Lower leg skin (tissue), 4 donors: Measurements from ENCODE around the gene SLC7A5. TPM values are rescaled to one million over a fixed set of nuclear protein-coding genes. Genes with fewer than 3 reads are reported as not detected.
"Not testable (repeated sequence)": the region's sequence is repeated elsewhere in the genome, so short reads cannot be mapped to it uniquely, and the experiment has no call there.

Experiments used
- DNase-seq, 2 donors: peaks; one replicate each; pipeline ENCODE4 v3.0.0-alpha.2; 2019; ENCODE audit warnings: low spot score in 2 of 2
- H3K4me3 ChIP-seq: fragments of 200-600 bp; sonication (generic); 2 replicates; pipeline ENCODE4 v1.5.1; 2017; ENCODE audit warnings: mild to moderate bottlenecking, low read depth; ENCODE audit not compliant: poor library complexity, severe bottlenecking
- CTCF ChIP-seq, 3 donors: fragments of 450-650 bp; IDR thresholded peaks; one replicate each; pipeline ENCODE4 v1.5.1; 2016; ENCODE audit warnings: antibody characterized with exemption in 3 of 3, mild to moderate bottlenecking in 3 of 3, moderate library complexity in 2 of 3
- POLR2A ChIP-seq, 2 donors: fragments of 450-650 bp; IDR thresholded peaks; one replicate each; pipeline ENCODE4 v1.6.1; 2016 to 2017; ENCODE audit warnings: antibody characterized with exemption in 2 of 2, mild to moderate bottlenecking in 1 of 2, moderate library complexity in 1 of 2
- WGBS, 2 donors: methylation state at CpG; one replicate each; pipeline ENCODE4 v1.1.5; 2018; 5-methylcytosine and 5-hydroxymethylcytosine counted together
- intact Hi-C: fragments of 100-400 bp; cut with DNase I; formaldehyde crosslinking; loops from one replicate; pipeline ENCODE4 v1.15.0; 2023; ENCODE audit warnings: low total_unique reads
- total RNA-seq, 4 donors: library from RNA; depleted of rRNA; stranded (reverse); fragments of >200 nt; gene quantifications; one replicate each; pipeline ENCODE4 v1.1.0, GENCODE V29; 2016

The SLC7A5 gene
- total RNA-seq, 4 donors from 2014 or later: 8.0 to 39.0 (median 19.4) TPM

GRCh38 chr16:87819282-87819681, 50.0 kb downstream of the SLC7A5 start:
- intact Hi-C loops: no loop called here
- no peak for DNase-seq
- 81 to 86% methylated on average over 13 to 14 of the region's 15 CpGs for WGBS, 2 donors
- no peak overlapping the region for H3K4me3 ChIP-seq
- TF ChIP-seq POLR2A (IDR thresholded peaks at IDR 0.05): no peak
- no peak for TF ChIP-seq CTCF (IDR thresholded peaks at IDR 0.05)

- intact Hi-C loops: no loop called here
- TF ChIP-seq POLR2A (IDR thresholded peaks at IDR 0.05): no peak
- TF ChIP-seq CTCF (IDR thresholded peaks at IDR 0.05): no peak
- no peak overlapping the region for H3K4me3 ChIP-seq
- no peak for DNase-seq
- WGBS, 2 donors: 89 to 93% methylated on average over 16 of the region's 16 CpGs
Measured at GRCh38 chr16:87818533-87819161, 50.7 kb downstream of the SLC7A5 start.

GRCh38 chr16:87817910-87818309, 51.4 kb downstream of the SLC7A5 start:
- TF ChIP-seq CTCF (IDR thresholded peaks at IDR 0.05) (no peak), POLR2A (IDR thresholded peaks at IDR 0.05) (no peak)
- no peak for DNase-seq
- intact Hi-C loops: no loop called here
- no peak overlapping the region for H3K4me3 ChIP-seq
- WGBS, 2 donors: 95 to 100% methylated on average over 8 of the region's 8 CpGs

GRCh38 chr16:87817370-87817769, 51.9 kb downstream of the SLC7A5 start:
- H3K4me3 ChIP-seq, intact Hi-C loops, DNase-seq: not testable (repeated sequence)
- WGBS, 2 donors: 93 to 96% methylated on average over 7 of the region's 7 CpGs

GRCh38 chr16:87816507-87817100, 52.7 kb downstream of the SLC7A5 start:
- TF ChIP-seq POLR2A (IDR thresholded peaks at IDR 0.05): no peak
- TF ChIP-seq CTCF (IDR thresholded peaks at IDR 0.05): no peak
- intact Hi-C loops: no loop called here
- 72 to 80% methylated on average over 7 to 11 of the region's 11 CpGs for WGBS, 2 donors
- DNase-seq: no peak
- no peak overlapping the region for H3K4me3 ChIP-seq

- TF ChIP-seq CTCF (IDR thresholded peaks at IDR 0.05) (no peak), POLR2A (IDR thresholded peaks at IDR 0.05) (no peak)
- intact Hi-C loops: no loop called here
- no peak overlapping the region for H3K4me3 ChIP-seq
- no peak for DNase-seq
- WGBS, 2 donors: 76 to 89% methylated on average over 5 of the region's 5 CpGs
Measured at GRCh38 chr16:87815567-87815966, 53.7 kb downstream of the SLC7A5 start.
